Measurements from ENCODE around the gene RER1. TPM values are rescaled to one million over a fixed set of nuclear protein-coding genes. Genes with fewer than 3 reads are reported as not detected.

RER1 gene
- total RNA-seq, 1 experiment from 2014 or later = 141 TPM

- H3K27ac Mint-ChIP-seq (ENCODE audit: unreplicated experiment) = no peak overlapping the region
- POLR2A ChIA-PET = no interaction called here
- Histone ChIP-seq H3K4me3 (ENCODE audit: low read depth, low read length) (no peak overlapping the region), H3K4me1 (no peaks in the 10 kb centered on the region), H3K36me3 (ENCODE audit: control insufficient read depth, insufficient read depth, low read length) (no peaks in the 10 kb centered on the region), H3K9me3 (no peaks in the 10 kb centered on the region), H3K27me3 (replicated peaks; ENCODE audit: control insufficient read depth, insufficient read depth, low read length) (no peaks in the 10 kb centered on the region)
- H3K9me3 Mint-ChIP-seq (ENCODE audit: unreplicated experiment) = no peaks in the 10 kb centered on the region
- intact Hi-C loops (cut with micrococcal nuclease; ENCODE audit: unreplicated experiment) = no loop called here
- no peak overlapping the region for H3K4me3 Mint-ChIP-seq (ENCODE audit: unreplicated experiment)
- no TSS peak for BruUV-seq (replicated peaks)
- no peak for DNase-seq
- CTCF ChIA-PET = no interaction called here
- H3K27me3 Mint-ChIP-seq (ENCODE audit: insufficient read depth, unreplicated experiment) = peaks cover 4% of the 10 kb centered on the region
- H3K36me3 Mint-ChIP-seq (ENCODE audit: insufficient read depth, unreplicated experiment) = no peaks in the 10 kb centered on the region
- no peak for TF ChIP-seq CTCF (IDR thresholded peaks at IDR 0.05; ENCODE audit: insufficient read depth in 1 of 2, low read depth in 1 of 2, low read length in 1 of 2, severe bottlenecking in 1 of 2, unreplicated experiment in 1 of 2)
- H3K4me1 Mint-ChIP-seq (ENCODE audit: low read depth, unreplicated experiment) = no peaks in the 10 kb centered on the region
These were observed 58.2 kb downstream of the RER1 start for GRCh38 chr1:2449636-2450454.

GRCh38 chr1:2451741-2452140 is 60.1 kb downstream of the RER1 start:
- Histone ChIP-seq H3K4me1 (no peaks in the 10 kb centered on the region), H3K36me3 (ENCODE audit: control insufficient read depth, insufficient read depth, low read length) (no peaks in the 10 kb centered on the region), H3K4me3 (ENCODE audit: low read depth, low read length) (no peak overlapping the region), H3K27me3 (replicated peaks; ENCODE audit: control insufficient read depth, insufficient read depth, low read length) (no peaks in the 10 kb centered on the region), H3K9me3 (no peaks in the 10 kb centered on the region)
- no peak for DNase-seq
- no TSS peak for BruUV-seq (replicated peaks)
- no peaks in the 10 kb centered on the region for H3K9me3 Mint-ChIP-seq (ENCODE audit: unreplicated experiment)
- no peaks in the 10 kb centered on the region for H3K27me3 Mint-ChIP-seq (ENCODE audit: insufficient read depth, unreplicated experiment)
- H3K4me3 Mint-ChIP-seq (ENCODE audit: unreplicated experiment) = no peak overlapping the region
- CTCF ChIA-PET = no interaction called here
- no peak for TF ChIP-seq CTCF (IDR thresholded peaks at IDR 0.05; ENCODE audit: insufficient read depth in 1 of 2, low read depth in 1 of 2, low read length in 1 of 2, severe bottlenecking in 1 of 2, unreplicated experiment in 1 of 2)
- POLR2A ChIA-PET = no interaction called here
- intact Hi-C loops (cut with micrococcal nuclease; ENCODE audit: unreplicated experiment) = no loop called here
- H3K36me3 Mint-ChIP-seq (ENCODE audit: insufficient read depth, unreplicated experiment) = no peaks in the 10 kb centered on the region
- no peak overlapping the region for H3K27ac Mint-ChIP-seq (ENCODE audit: unreplicated experiment)
- no peaks in the 10 kb centered on the region for H3K4me1 Mint-ChIP-seq (ENCODE audit: low read depth, unreplicated experiment)

- no peak for TF ChIP-seq CTCF (IDR thresholded peaks at IDR 0.05; ENCODE audit: insufficient read depth in 1 of 2, low read depth in 1 of 2, low read length in 1 of 2, severe bottlenecking in 1 of 2, unreplicated experiment in 1 of 2)
- no peaks in the 10 kb centered on the region for H3K9me3 ChIP-seq
- Mint-ChIP-seq H3K27me3 (ENCODE audit: insufficient read depth, unreplicated experiment) (no peaks in the 10 kb centered on the region), H3K27ac (ENCODE audit: unreplicated experiment) (no peak overlapping the region), H3K4me1 (ENCODE audit: low read depth, unreplicated experiment) (no peaks in the 10 kb centered on the region), H3K9me3 (ENCODE audit: unreplicated experiment) (no peaks in the 10 kb centered on the region), H3K36me3 (ENCODE audit: insufficient read depth, unreplicated experiment) (no peaks in the 10 kb centered on the region), H3K4me3 (ENCODE audit: unreplicated experiment) (no peak overlapping the region)
- intact Hi-C loops (cut with micrococcal nuclease; ENCODE audit: unreplicated experiment) = no loop called here
- H3K27me3 ChIP-seq (replicated peaks; ENCODE audit: control insufficient read depth, insufficient read depth, low read length) = no peaks in the 10 kb centered on the region
- ChIA-PET POLR2A (no interaction called here), CTCF (no interaction called here)
- H3K36me3 ChIP-seq (ENCODE audit: control insufficient read depth, insufficient read depth, low read length) = no peaks in the 10 kb centered on the region
- no peaks in the 10 kb centered on the region for H3K4me1 ChIP-seq
- DNase-seq = no peak
- no peak overlapping the region for H3K4me3 ChIP-seq (ENCODE audit: low read depth, low read length)
- BruUV-seq (replicated peaks) = no TSS peak
These were observed 60.7 kb downstream of the RER1 start for GRCh38 chr1:2452201-2452931.

Data from Caco-2 (cell line).